CD4-positive, alpha-beta T cell (primary cell): ENCODE measurements around the gene TMBIM1. TPM values are rescaled to one million over a fixed set of nuclear protein-coding genes. Genes with fewer than 3 reads are reported as not detected.

Experiments used
- ATAC-seq: fragments of 200-7000 bp; cut with Tn5 transposase; one replicate; pipeline ENCODE4 v1.10.0; 2022; ENCODE audit warnings: mild to moderate bottlenecking; ENCODE audit not compliant: poor library complexity
- CTCF ChIA-PET: fragments of 350-600 bp; sonication (Branson Sonifier 250); formaldehyde crosslinking; loops from one replicate; lab custom pipeline; 2021; ENCODE audit warnings: antibody characterized with exemption, inconsistent platforms; lab: Charles Lee
- POLR2A ChIA-PET: fragments of 350-600 bp; sonication (Branson Sonifier 250); formaldehyde crosslinking; loops from one replicate; lab custom pipeline; 2021; ENCODE audit warnings: antibody characterized with exemption, inconsistent platforms; lab: Charles Lee
- DNase-seq, 14 experiments: peaks; one replicate each; pipeline ENCODE4 v3.0.0-alpha.2; 2013 to 2020; ENCODE audit warnings: mixed read lengths in 2 of 14
- H3K27ac ChIP-seq, 2 donors: one replicate each; pipeline versions ENCODE4 v1.5.1 to v1.7.0; 2013; ENCODE audit warnings: low read length in 2 of 2, low read depth in 1 of 2, mild to moderate bottlenecking in 1 of 2
- H3K27me3 ChIP-seq, 2 experiments: 1 replicate in 1 of 2; 2 replicates in 1 of 2; pipeline versions ENCODE4 v1.6.1 to v1.7.0; 2013; ENCODE audit warnings: low read length in 2 of 2, control low read depth in 1 of 2, mild to moderate bottlenecking in 1 of 2, moderate library complexity in 1 of 2; ENCODE audit not compliant: insufficient read depth in 2 of 2, control insufficient read depth in 1 of 2
- H3K36me3 ChIP-seq: one replicate; pipeline ENCODE4 v1.6.1; 2013; ENCODE audit warnings: low read length, control low read depth; ENCODE audit not compliant: insufficient read depth
- H3K4me1 ChIP-seq: one replicate; pipeline ENCODE4 v1.6.1; 2013; ENCODE audit warnings: low read length, control low read depth; ENCODE audit not compliant: insufficient read depth
- H3K4me3 ChIP-seq: one replicate; pipeline ENCODE4 v1.5.1; 2013; ENCODE audit warnings: mild to moderate bottlenecking, low read length, moderate library complexity
- H3K9me3 ChIP-seq, 2 experiments: 1 replicate in 1 of 2; 2 replicates in 1 of 2; pipeline versions ENCODE4 v1.6.1 to v1.7.0; 2013; ENCODE audit warnings: low read length in 2 of 2, mild to moderate bottlenecking in 2 of 2, control low read depth in 1 of 2, moderate library complexity in 1 of 2; ENCODE audit not compliant: control insufficient read depth in 1 of 2, insufficient read depth in 1 of 2
- H3K27ac Mint-ChIP-seq: one replicate; pipeline ENCODE4 v1.8.0; 2020; ENCODE audit warnings: mixed read lengths
- H3K27me3 Mint-ChIP-seq: one replicate; pipeline ENCODE4 v1.8.0; 2021; ENCODE audit warnings: mixed read lengths
- H3K36me3 Mint-ChIP-seq: one replicate; pipeline ENCODE4 v1.8.0; 2021; ENCODE audit warnings: low read depth, mixed read lengths
- H3K4me1 Mint-ChIP-seq: one replicate; pipeline ENCODE4 v1.8.0; 2021; ENCODE audit warnings: low read depth, mixed read lengths
- H3K4me3 Mint-ChIP-seq: one replicate; pipeline ENCODE4 v1.8.0; 2020; ENCODE audit warnings: mild to moderate bottlenecking, mixed read lengths
- H3K9me3 Mint-ChIP-seq: one replicate; pipeline ENCODE4 v1.8.0; 2020; ENCODE audit warnings: mixed read lengths
- CTCF ChIP-seq: fragments of 200-600 bp; IDR thresholded peaks from one replicate; pipeline ENCODE4 v1.8.0; 2022; ENCODE audit warnings: antibody characterized with exemption, mild to moderate bottlenecking
- intact Hi-C, 2 experiments: fragments of 100-400 bp; cut with DNase I in 1 of 2; cut with micrococcal nuclease in 1 of 2; formaldehyde crosslinking; loops; one replicate each; pipeline versions ENCODE4 v1.15.1 to v1.9.0; 2023 to 2025; cut with DNase I, micrococcal nuclease
- total RNA-seq, 174 experiments: library from RNA in 2 of 174; stranded (reverse) in 2 of 174; gene quantifications; one replicate each; pipeline ENCODE4 v1.2.3 and lab custom pipeline; 2021 to 2026

The TMBIM1 gene
- total RNA-seq, 2 experiments from 2014 or later: 99.2 to 102 TPM

- no peaks in the 10 kb centered on the region for H3K9me3 Mint-ChIP-seq
- H3K36me3 Mint-ChIP-seq: peaks cover 50% of the 10 kb centered on the region
- H3K27me3 ChIP-seq: no peaks in the 10 kb centered on the region
- ATAC-seq: peak; percentile 18
- ChIA-PET CTCF (interaction anchor here (0.7 to 1.8 kb wide), 3 partner anchors 8 to 112 kb away, joined by 3 to 8 read pairs (median 6); no protein-coding TSS in a partner anchor), POLR2A (interaction anchor here (0.6 to 11.6 kb wide), 4 partner anchors 9 to 112 kb away, joined by 3 to 221 read pairs (median 23); partner anchors contain the start of genes AAMP and PNKD)
- intact Hi-C loops: loop anchor here in 1 of 2 experiments (10.0 kb wide), 1 partner anchor 361 kb away; no protein-coding TSS in a partner anchor
- H3K27me3 Mint-ChIP-seq: no peaks in the 10 kb centered on the region
- peak in 11 of 14 experiments; percentile 28 to 81 (median 49) for DNase-seq
- peak overlapping the region; percentile 35 for H3K4me3 ChIP-seq
- peak overlapping the region; percentile 91 for H3K4me3 Mint-ChIP-seq
- peak overlapping the region; percentile 95 to 98 for H3K27ac ChIP-seq
- H3K4me1 Mint-ChIP-seq: peaks cover 83% of the 10 kb centered on the region
- H3K36me3 ChIP-seq: peaks cover 42% of the 10 kb centered on the region
- no peaks in the 10 kb centered on the region for H3K9me3 ChIP-seq
- H3K27ac Mint-ChIP-seq: peak overlapping the region; percentile 99
- peaks cover 83% of the 10 kb centered on the region for H3K4me1 ChIP-seq
- TF ChIP-seq CTCF: no peak
Observed at GRCh38 chr2:218284106-218284811, 8.0 kb downstream of the TMBIM1 start.

DNA sequence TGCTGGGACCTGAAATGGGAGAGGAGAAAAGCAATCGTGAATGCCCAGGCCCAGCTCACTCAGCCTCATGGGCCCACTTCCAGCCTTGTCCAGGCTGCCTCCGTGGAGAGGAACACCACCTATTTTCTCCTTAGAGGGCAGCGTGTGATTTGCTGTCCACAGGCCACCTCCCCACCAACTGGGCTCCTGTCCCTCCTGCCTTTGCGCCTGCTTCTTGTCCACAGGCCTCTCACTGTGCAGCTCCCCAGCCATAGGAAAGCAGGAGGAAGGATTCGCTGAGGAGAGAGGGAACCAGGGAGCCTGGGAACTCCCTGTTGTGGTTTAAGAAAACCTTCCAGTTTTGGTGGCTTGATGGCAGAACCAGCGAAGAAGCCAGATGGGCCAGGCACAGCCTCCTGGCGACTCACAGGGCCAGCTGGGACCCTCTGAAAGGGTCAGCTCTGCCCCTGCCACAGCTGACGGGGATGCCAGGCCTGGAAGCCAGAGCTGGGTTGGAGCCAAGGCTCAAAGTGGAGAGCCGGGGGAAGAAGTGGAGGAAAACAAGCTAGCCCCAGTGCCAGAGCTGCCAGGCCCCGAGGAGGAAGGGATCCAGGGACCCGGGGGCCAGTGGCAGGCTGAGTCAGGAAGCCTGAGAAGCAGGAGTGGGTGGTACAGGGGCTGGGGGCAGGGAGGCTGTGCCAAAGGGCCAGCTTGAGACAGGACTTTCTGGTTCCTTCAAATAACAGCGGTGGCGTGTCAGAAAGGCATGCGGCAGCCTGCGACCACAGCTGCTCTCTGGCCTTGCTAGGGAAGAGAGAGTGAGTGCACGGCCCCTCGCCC lies 9.9 kb downstream of the TMBIM1 start:
- peak overlapping the region; percentile 99 for H3K27ac Mint-ChIP-seq
- peak overlapping the region; percentile 50 to 98 for H3K27ac ChIP-seq
- intact Hi-C loops: loop anchor here in 1 of 2 experiments (10.0 kb wide), 1 partner anchor 362 kb away; no protein-coding TSS in a partner anchor
- no peaks in the 10 kb centered on the region for H3K9me3 Mint-ChIP-seq
- no peak for TF ChIP-seq CTCF
- H3K27me3 Mint-ChIP-seq: no peaks in the 10 kb centered on the region
- ChIA-PET CTCF (interaction anchor here (1.8 kb wide), 1 partner anchor 10 kb away, joined by 8 read pairs; no protein-coding TSS in a partner anchor), POLR2A (interaction anchor here (0.6 to 11.6 kb wide), 4 partner anchors 8 to 1103 kb away, joined by 3 to 221 read pairs (median 3); partner anchors contain the start of genes AAMP and PNKD)
- DNase-seq (peak in 1 of 14 experiments; percentile 11), ATAC-seq (no peak)
- peaks cover 73% of the 10 kb centered on the region for H3K4me1 ChIP-seq
- peaks cover 68% of the 10 kb centered on the region for H3K36me3 Mint-ChIP-seq
- no peaks in the 10 kb centered on the region for H3K27me3 ChIP-seq
- H3K36me3 ChIP-seq: peaks cover 61% of the 10 kb centered on the region
- H3K9me3 ChIP-seq: no peaks in the 10 kb centered on the region
- no peak overlapping the region for H3K4me3 Mint-ChIP-seq
- H3K4me3 ChIP-seq: no peak overlapping the region
- peaks cover 71% of the 10 kb centered on the region for H3K4me1 Mint-ChIP-seq

- peaks cover 65% of the 10 kb centered on the region for H3K4me1 Mint-ChIP-seq
- Histone ChIP-seq H3K36me3 (peaks cover 70% of the 10 kb centered on the region), H3K27ac (peak overlapping the region; percentile 12 to 50), H3K27me3 (no peaks in the 10 kb centered on the region), H3K4me1 (peaks cover 63% of the 10 kb centered on the region), H3K4me3 (no peak overlapping the region), H3K9me3 (no peaks in the 10 kb centered on the region)
- peak overlapping the region; percentile 73 for H3K27ac Mint-ChIP-seq
- H3K27me3 Mint-ChIP-seq: no peaks in the 10 kb centered on the region
- TF ChIP-seq CTCF: no peak
- POLR2A ChIA-PET: interaction anchor here (1.1 kb wide), 2 partner anchors 9 to 35 kb away, joined by 3 read pairs; no protein-coding TSS in a partner anchor
- no peak for ATAC-seq
- intact Hi-C loops: loop anchor here in 1 of 2 experiments (10.0 kb wide), 1 partner anchor 363 kb away; no protein-coding TSS in a partner anchor
- CTCF ChIA-PET: no interaction called here
- peaks cover 75% of the 10 kb centered on the region for H3K36me3 Mint-ChIP-seq
- no peak overlapping the region for H3K4me3 Mint-ChIP-seq
- no peaks in the 10 kb centered on the region for H3K9me3 Mint-ChIP-seq
- DNase-seq: no peak
Observed at GRCh38 chr2:218281449-218281848, 10.9 kb downstream of the TMBIM1 start.
